ENCODE data around the gene PROM2. TPM values are rescaled to one million over a fixed set of nuclear protein-coding genes. Genes with fewer than 3 reads are reported as not detected.

The PROM2 gene
- total and polyA plus RNA-seq, 4 donors, result 0.99 to 5.9 (median 2.1) TPM

- 96% methylated on average over 6 of the region's 6 CpGs for WGBS (ENCODE audit: insufficient coverage)
- DNase-seq (ENCODE audit: low read depth in 4 of 6, low spot score in 6 of 6), result no peak
- Histone ChIP-seq H3K27me3 (ENCODE audit: control insufficient read depth, insufficient read depth, low read length) (no peaks in the 10 kb centered on the region), H3K27ac (ENCODE audit: low read depth, low read length) (no peak overlapping the region), H3K4me1 (ENCODE audit: control insufficient read depth, insufficient read depth, low read length) (peaks cover 75% of the 10 kb centered on the region), H3K9me3 (ENCODE audit: control insufficient read depth, insufficient read depth, low read length) (peaks cover 3% of the 10 kb centered on the region), H3K36me3 (ENCODE audit: control insufficient read depth, insufficient read depth, low read length) (peaks cover 5% of the 10 kb centered on the region), H3K4me3 (ENCODE audit: low read depth, low read length) (no peak overlapping the region)
Measured at GRCh38 chr2:95295376-95295775, 21.1 kb downstream of the PROM2 start.

- Histone ChIP-seq H3K4me3 (ENCODE audit: low read depth, low read length) (no peak overlapping the region), H3K9me3 (ENCODE audit: control insufficient read depth, insufficient read depth, low read length) (peaks cover 1% of the 10 kb centered on the region), H3K4me1 (ENCODE audit: control insufficient read depth, insufficient read depth, low read length) (peaks cover 82% of the 10 kb centered on the region), H3K36me3 (ENCODE audit: control insufficient read depth, insufficient read depth, low read length) (peaks cover 7% of the 10 kb centered on the region), H3K27ac (ENCODE audit: low read depth, low read length) (peak overlapping the region; percentile 22), H3K27me3 (ENCODE audit: control insufficient read depth, insufficient read depth, low read length) (no peaks in the 10 kb centered on the region)
- peak in 3 of 6 donors; percentile 71 to 93 (median 87) for DNase-seq (ENCODE audit: low read depth in 4 of 6, low spot score in 6 of 6)
- 0% methylated on average over 1 of the region's 5 CpGs for WGBS (ENCODE audit: insufficient coverage)
Measured at GRCh38 chr2:95296011-95296410, 21.8 kb downstream of the PROM2 start.

- no peaks in the 10 kb centered on the region for H3K27me3 ChIP-seq (ENCODE audit: control insufficient read depth, insufficient read depth, low read length)
- peaks cover 91% of the 10 kb centered on the region for H3K4me1 ChIP-seq (ENCODE audit: control insufficient read depth, insufficient read depth, low read length)
- H3K4me3 ChIP-seq (ENCODE audit: low read depth, low read length), result peak within 1 kb of the TSS; percentile 11
- DNase-seq (ENCODE audit: low read depth in 4 of 6, low spot score in 6 of 6), result peak in 2 of 6 donors; percentile 84 to 85
- no peaks in the 10 kb centered on the region for H3K9me3 ChIP-seq (ENCODE audit: control insufficient read depth, insufficient read depth, low read length)
- H3K36me3 ChIP-seq (ENCODE audit: control insufficient read depth, insufficient read depth, low read length), result peaks cover 7% of the 10 kb centered on the region
- WGBS (ENCODE audit: insufficient coverage), result 3% methylated on average over 13 of the region's 13 CpGs
- H3K27ac ChIP-seq (ENCODE audit: low read depth, low read length), result peak within 1 kb of the TSS; percentile 22
Measured at GRCh38 chr2:95296880-95297487, 22.7 kb downstream of the PROM2 start, which contains the start of gene KCNIP3. Gene KCNIP3, plus strand, starts transcription at chr2:95297347. Its CDS starts 92 bp downstream, at chr2:95297439.

GRCh38 chr2:95297639-95298395 lies 23.6 kb downstream of the PROM2 start:
- no peak for DNase-seq (ENCODE audit: low read depth in 4 of 6, low spot score in 6 of 6)
- 43% methylated on average over 9 of the region's 11 CpGs for WGBS (ENCODE audit: insufficient coverage)
- Histone ChIP-seq H3K9me3 (ENCODE audit: control insufficient read depth, insufficient read depth, low read length) (no peaks in the 10 kb centered on the region), H3K36me3 (ENCODE audit: control insufficient read depth, insufficient read depth, low read length) (peaks cover 7% of the 10 kb centered on the region), H3K27me3 (ENCODE audit: control insufficient read depth, insufficient read depth, low read length) (no peaks in the 10 kb centered on the region), H3K27ac (ENCODE audit: low read depth, low read length) (no peak overlapping the region), H3K4me1 (ENCODE audit: control insufficient read depth, insufficient read depth, low read length) (peaks cover 94% of the 10 kb centered on the region), H3K4me3 (ENCODE audit: low read depth, low read length) (peak overlapping the region; percentile 11)

GRCh38 chr2:95298486-95299111 lies 24.4 kb downstream of the PROM2 start:
- Histone ChIP-seq H3K27me3 (ENCODE audit: control insufficient read depth, insufficient read depth, low read length) (no peaks in the 10 kb centered on the region), H3K4me3 (ENCODE audit: low read depth, low read length) (no peak overlapping the region), H3K27ac (ENCODE audit: low read depth, low read length) (no peak overlapping the region), H3K9me3 (ENCODE audit: control insufficient read depth, insufficient read depth, low read length) (no peaks in the 10 kb centered on the region), H3K4me1 (ENCODE audit: control insufficient read depth, insufficient read depth, low read length) (peaks cover 94% of the 10 kb centered on the region), H3K36me3 (ENCODE audit: control insufficient read depth, insufficient read depth, low read length) (peaks cover 11% of the 10 kb centered on the region)
- DNase-seq (ENCODE audit: low read depth in 4 of 6, low spot score in 6 of 6), result peak in 1 of 6 donors; percentile 58
- WGBS (ENCODE audit: insufficient coverage), result 61% methylated on average over 9 of the region's 9 CpGs

- peaks cover 7% of the 10 kb centered on the region for H3K36me3 ChIP-seq (ENCODE audit: control insufficient read depth, insufficient read depth, low read length)
- no peak overlapping the region for H3K4me3 ChIP-seq (ENCODE audit: low read depth, low read length)
- peaks cover 100% of the 10 kb centered on the region for H3K4me1 ChIP-seq (ENCODE audit: control insufficient read depth, insufficient read depth, low read length)
- DNase-seq (ENCODE audit: low read depth in 4 of 6, low spot score in 6 of 6), result no peak
- no peak overlapping the region for H3K27ac ChIP-seq (ENCODE audit: low read depth, low read length)
- 75% methylated on average over 9 of the region's 9 CpGs for WGBS (ENCODE audit: insufficient coverage)
- H3K27me3 ChIP-seq (ENCODE audit: control insufficient read depth, insufficient read depth, low read length), result no peaks in the 10 kb centered on the region
- no peaks in the 10 kb centered on the region for H3K9me3 ChIP-seq (ENCODE audit: control insufficient read depth, insufficient read depth, low read length)
Measured at GRCh38 chr2:95299961-95300360, 25.7 kb downstream of the PROM2 start.

- peaks cover 7% of the 10 kb centered on the region for H3K36me3 ChIP-seq (ENCODE audit: control insufficient read depth, insufficient read depth, low read length)
- no peaks in the 10 kb centered on the region for H3K27me3 ChIP-seq (ENCODE audit: control insufficient read depth, insufficient read depth, low read length)
- H3K4me3 ChIP-seq (ENCODE audit: low read depth, low read length), result no peak overlapping the region
- no peak overlapping the region for H3K27ac ChIP-seq (ENCODE audit: low read depth, low read length)
- peak in 1 of 6 donors; percentile 40 for DNase-seq (ENCODE audit: low read depth in 4 of 6, low spot score in 6 of 6)
- peaks cover 100% of the 10 kb centered on the region for H3K4me1 ChIP-seq (ENCODE audit: control insufficient read depth, insufficient read depth, low read length)
- no peaks in the 10 kb centered on the region for H3K9me3 ChIP-seq (ENCODE audit: control insufficient read depth, insufficient read depth, low read length)
- WGBS (ENCODE audit: insufficient coverage), result 25% methylated on average over 11 of the region's 11 CpGs
Measured at GRCh38 chr2:95300450-95300849, 26.2 kb downstream of the PROM2 start.

GRCh38 chr2:95301186-95301585 lies 26.9 kb downstream of the PROM2 start:
- no peaks in the 10 kb centered on the region for H3K27me3 ChIP-seq (ENCODE audit: control insufficient read depth, insufficient read depth, low read length)
- H3K36me3 ChIP-seq (ENCODE audit: control insufficient read depth, insufficient read depth, low read length), result peaks cover 7% of the 10 kb centered on the region
- H3K9me3 ChIP-seq (ENCODE audit: control insufficient read depth, insufficient read depth, low read length), result no peaks in the 10 kb centered on the region
- H3K27ac ChIP-seq (ENCODE audit: low read depth, low read length), result no peak overlapping the region
- WGBS (ENCODE audit: insufficient coverage), result 67% methylated on average over 4 of the region's 4 CpGs
- H3K4me1 ChIP-seq (ENCODE audit: control insufficient read depth, insufficient read depth, low read length), result peaks cover 96% of the 10 kb centered on the region
- DNase-seq (ENCODE audit: low read depth in 4 of 6, low spot score in 6 of 6), result no peak
- no peak overlapping the region for H3K4me3 ChIP-seq (ENCODE audit: low read depth, low read length)

- H3K4me1 ChIP-seq (ENCODE audit: control insufficient read depth, insufficient read depth, low read length), result peaks cover 96% of the 10 kb centered on the region
- H3K27ac ChIP-seq (ENCODE audit: low read depth, low read length), result no peak overlapping the region
- no peak overlapping the region for H3K4me3 ChIP-seq (ENCODE audit: low read depth, low read length)
- no peaks in the 10 kb centered on the region for H3K27me3 ChIP-seq (ENCODE audit: control insufficient read depth, insufficient read depth, low read length)
- WGBS (ENCODE audit: insufficient coverage), result 63% methylated on average over 12 of the region's 17 CpGs
- no peaks in the 10 kb centered on the region for H3K9me3 ChIP-seq (ENCODE audit: control insufficient read depth, insufficient read depth, low read length)
- H3K36me3 ChIP-seq (ENCODE audit: control insufficient read depth, insufficient read depth, low read length), result peaks cover 7% of the 10 kb centered on the region
- peak in 2 of 6 donors; percentile 27 to 66 for DNase-seq (ENCODE audit: low read depth in 4 of 6, low spot score in 6 of 6)
Measured at GRCh38 chr2:95301876-95302641, 27.8 kb downstream of the PROM2 start.

All from spinal cord (tissue), 10 donors.